ENCODE results near the gene TMED5.

DNA sequence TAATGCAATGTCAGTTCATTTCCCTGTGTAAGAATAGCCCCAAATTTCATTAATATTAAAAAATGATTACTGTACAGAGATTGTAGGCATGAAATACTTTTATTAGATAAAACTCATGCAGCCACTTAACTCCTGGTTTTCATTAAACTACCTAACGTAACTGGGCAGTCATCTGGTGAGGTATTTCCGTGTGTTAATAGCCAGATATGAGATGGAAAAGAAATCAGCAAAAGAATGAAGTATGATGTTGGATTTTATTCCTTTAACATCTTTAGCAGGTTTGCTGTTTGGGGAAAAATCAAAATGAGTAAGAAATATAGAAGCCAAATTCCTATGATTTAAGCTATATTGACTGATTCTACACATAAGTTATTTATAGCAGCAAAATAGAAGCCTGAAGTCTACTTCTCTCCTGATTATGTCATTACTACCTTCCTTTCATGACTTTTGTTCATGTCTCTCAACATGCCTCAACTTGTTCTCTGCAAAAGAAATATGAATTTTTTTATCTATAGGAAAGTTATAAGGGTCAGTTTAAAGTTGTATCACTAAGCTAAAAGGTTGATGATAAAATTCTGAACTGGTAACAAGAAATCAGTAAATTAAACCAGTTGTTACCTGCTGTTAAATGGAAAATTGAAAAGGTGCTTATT is 42.9 kb upstream of the TMED5 start:
- TF ChIP-seq, protein P1, sequence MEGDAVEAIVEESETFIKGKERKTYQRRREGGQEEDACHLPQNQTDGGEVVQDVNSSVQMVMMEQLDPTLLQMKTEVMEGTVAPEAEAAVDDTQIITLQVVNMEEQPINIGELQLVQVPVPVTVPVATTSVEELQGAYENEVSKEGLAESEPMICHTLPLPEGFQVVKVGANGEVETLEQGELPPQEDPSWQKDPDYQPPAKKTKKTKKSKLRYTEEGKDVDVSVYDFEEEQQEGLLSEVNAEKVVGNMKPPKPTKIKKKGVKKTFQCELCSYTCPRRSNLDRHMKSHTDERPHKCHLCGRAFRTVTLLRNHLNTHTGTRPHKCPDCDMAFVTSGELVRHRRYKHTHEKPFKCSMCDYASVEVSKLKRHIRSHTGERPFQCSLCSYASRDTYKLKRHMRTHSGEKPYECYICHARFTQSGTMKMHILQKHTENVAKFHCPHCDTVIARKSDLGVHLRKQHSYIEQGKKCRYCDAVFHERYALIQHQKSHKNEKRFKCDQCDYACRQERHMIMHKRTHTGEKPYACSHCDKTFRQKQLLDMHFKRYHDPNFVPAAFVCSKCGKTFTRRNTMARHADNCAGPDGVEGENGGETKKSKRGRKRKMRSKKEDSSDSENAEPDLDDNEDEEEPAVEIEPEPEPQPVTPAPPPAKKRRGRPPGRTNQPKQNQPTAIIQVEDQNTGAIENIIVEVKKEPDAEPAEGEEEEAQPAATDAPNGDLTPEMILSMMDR (IDR thresholded peaks at IDR 0.05) = no peak
- TF ChIP-seq POLR2A (IDR thresholded peaks at IDR 0.05) (no peak), POLR2AphosphoS5 (IDR thresholded peaks at IDR 0.05) (no peak)
